ENCODE results near the gene CTNND2. TPM values are rescaled to one million over a fixed set of nuclear protein-coding genes. Genes with fewer than 3 reads are reported as not detected.

Gene CTNND2
- polyA plus RNA-seq, 1 donor from 2014 or later: 67.0 TPM

DNA sequence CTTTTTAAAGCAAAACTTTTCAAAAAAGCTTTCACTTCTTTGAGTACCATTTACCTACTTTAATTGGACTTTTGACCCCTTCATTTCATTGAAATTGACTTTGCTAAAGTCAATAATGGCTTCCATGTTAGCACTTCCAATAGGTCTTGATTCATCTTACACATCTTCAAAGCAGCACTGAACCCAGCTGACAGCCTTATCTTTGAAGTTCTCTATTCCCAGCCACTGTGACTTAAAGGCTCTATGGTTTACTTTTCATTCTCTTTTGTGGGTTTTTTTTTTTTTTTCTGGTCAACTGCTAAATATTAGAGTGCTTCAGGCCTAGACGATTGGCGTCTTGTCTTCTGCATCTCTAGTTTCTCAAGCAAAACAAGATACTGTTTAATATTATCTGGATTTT, 385.0 kb downstream of the CTNND2 start:
- Histone ChIP-seq H3K27me3 (ENCODE audit: insufficient read depth, low read depth, low read length) (no peaks in the 10 kb centered on the region), H3K9me2 (ENCODE audit: insufficient read depth, low read length) (no peaks in the 10 kb centered on the region), H4K20me1 (ENCODE audit: insufficient read depth) (no peaks in the 10 kb centered on the region), H3K79me2 (replicated peaks; ENCODE audit: insufficient read depth, low read length) (no peaks in the 10 kb centered on the region), H3K36me3 (ENCODE audit: insufficient read depth, low read length) (no peaks in the 10 kb centered on the region), H3K9ac (ENCODE audit: low read length) (no peak overlapping the region), H3K9me3 (ENCODE audit: low read length) (no peaks in the 10 kb centered on the region), H2AFZ (ENCODE audit: low read depth, low read length) (no peak overlapping the region), H3K27ac (ENCODE audit: low read length) (no peak overlapping the region), H3K4me3 (ENCODE audit: low read length) (no peak overlapping the region), H3K4me2 (ENCODE audit: low read length) (no peak overlapping the region), H3F3A (ENCODE audit: insufficient read depth, low read length, poor library complexity, severe bottlenecking) (no peaks in the 10 kb centered on the region)
- TF ChIP-seq SMC3 (conservative IDR thresholded peaks at IDR 0.05; ENCODE audit: poor library complexity): no peak
- no peak for TF ChIP-seq EZH2 (IDR thresholded peaks at IDR 0.05; ENCODE audit: borderline replicate concordance, insufficient read depth, low read length, poor library complexity, severe bottlenecking)
- TF ChIP-seq REST (IDR thresholded peaks at IDR 0.05; ENCODE audit: borderline replicate concordance): no peak
- no peak for TF ChIP-seq POLR2AphosphoS5 (IDR thresholded peaks at IDR 0.05)
- no peak for TF ChIP-seq MXI1 (conservative IDR thresholded peaks at IDR 0.05; ENCODE audit: poor library complexity, severe bottlenecking)
- no peak for TF ChIP-seq RAD21 (conservative IDR thresholded peaks at IDR 0.05)
- no peak for TF ChIP-seq CTCF (IDR thresholded peaks at IDR 0.05; ENCODE audit: poor library complexity, severe bottlenecking)
- no peak for TF ChIP-seq TAF1 (IDR thresholded peaks at IDR 0.05; ENCODE audit: low read depth)
- no peak for TF ChIP-seq EP300 (conservative IDR thresholded peaks at IDR 0.05; ENCODE audit: poor library complexity, severe bottlenecking)

GRCh38 chr5:11518676-11519075, 385.6 kb downstream of the CTNND2 start:
- no peak overlapping the region for H3K4me3 ChIP-seq (ENCODE audit: low read length)
- no peaks in the 10 kb centered on the region for H3K27me3 ChIP-seq (ENCODE audit: insufficient read depth, low read depth, low read length)
- no peak overlapping the region for H3K27ac ChIP-seq (ENCODE audit: low read length)
- no peaks in the 10 kb centered on the region for H3K36me3 ChIP-seq (ENCODE audit: insufficient read depth, low read length)
- no peak overlapping the region for H3K9ac ChIP-seq (ENCODE audit: low read length)
- H3K9me3 ChIP-seq (ENCODE audit: low read length): no peaks in the 10 kb centered on the region
- no peaks in the 10 kb centered on the region for H4K20me1 ChIP-seq (ENCODE audit: insufficient read depth)
- H3K4me2 ChIP-seq (ENCODE audit: low read length): no peak overlapping the region
- H3F3A ChIP-seq (ENCODE audit: insufficient read depth, low read length, poor library complexity, severe bottlenecking): no peaks in the 10 kb centered on the region
- no peaks in the 10 kb centered on the region for H3K9me2 ChIP-seq (ENCODE audit: insufficient read depth, low read length)
- no peak for TF ChIP-seq EP300 (conservative IDR thresholded peaks at IDR 0.05; ENCODE audit: poor library complexity, severe bottlenecking)
- no peak for TF ChIP-seq CTCF (IDR thresholded peaks at IDR 0.05; ENCODE audit: poor library complexity, severe bottlenecking)
- no peak for TF ChIP-seq SMC3 (conservative IDR thresholded peaks at IDR 0.05; ENCODE audit: poor library complexity)
- TF ChIP-seq MXI1 (conservative IDR thresholded peaks at IDR 0.05; ENCODE audit: poor library complexity, severe bottlenecking): no peak
- TF ChIP-seq TAF1 (IDR thresholded peaks at IDR 0.05; ENCODE audit: low read depth): no peak
- no peak for TF ChIP-seq RAD21 (conservative IDR thresholded peaks at IDR 0.05)
- TF ChIP-seq EZH2 (IDR thresholded peaks at IDR 0.05; ENCODE audit: borderline replicate concordance, insufficient read depth, low read length, poor library complexity, severe bottlenecking): no peak
- no peak for TF ChIP-seq POLR2AphosphoS5 (IDR thresholded peaks at IDR 0.05)
- no peak for TF ChIP-seq REST (IDR thresholded peaks at IDR 0.05; ENCODE audit: borderline replicate concordance)
- no peaks in the 10 kb centered on the region for H3K79me2 ChIP-seq (replicated peaks; ENCODE audit: insufficient read depth, low read length)
- no peak overlapping the region for H2AFZ ChIP-seq (ENCODE audit: low read depth, low read length)
